ENCODE results near the gene ZFHX2. TPM values are rescaled to one million over a fixed set of nuclear protein-coding genes. Genes with fewer than 3 reads are reported as not detected.

The ZFHX2 gene
- polyA plus RNA-seq, 1 donor from 2014 or later, result 0.26 TPM

DNA sequence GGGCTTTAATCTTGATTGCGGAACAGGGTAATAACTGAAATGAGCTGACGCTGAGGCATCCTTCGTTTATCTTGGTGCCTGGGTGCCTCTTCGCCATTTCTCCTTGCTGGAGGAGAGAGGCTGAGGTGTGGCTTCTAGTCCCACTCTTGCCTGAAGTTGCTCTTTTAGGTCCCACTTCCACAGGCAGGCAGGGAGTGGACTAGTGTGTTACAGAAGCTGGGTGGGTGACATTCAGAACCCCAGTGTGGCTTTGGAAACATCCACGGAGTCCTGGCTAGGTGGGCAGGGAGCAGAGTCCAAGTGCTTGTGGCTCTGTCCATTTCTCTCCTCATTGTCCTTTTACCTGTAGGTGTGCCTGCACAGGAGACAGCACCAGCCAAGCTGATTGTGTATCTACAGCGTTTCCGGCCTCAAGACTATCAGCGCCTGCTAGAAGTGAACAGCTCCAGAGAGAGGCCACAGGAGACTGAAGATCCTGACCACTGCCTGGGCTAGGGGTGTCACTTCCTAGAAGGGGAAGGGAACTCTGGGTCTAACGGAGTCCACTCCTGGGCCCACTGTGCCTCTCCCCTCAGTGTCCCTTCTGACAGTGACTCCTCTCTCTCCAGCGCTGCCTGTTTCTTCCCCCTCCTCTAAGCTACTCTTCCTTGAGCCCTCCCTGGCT, 6.9 kb upstream of the ZFHX2 start:
- Mint-ChIP-seq H3K9me3 (no peaks in the 10 kb centered on the region), H3K4me3 (peak overlapping the region in 2 of 4 donors; percentile 73 to 93), H3K36me3 (no peaks in the 10 kb centered on the region), H3K4me1 (peaks cover 18 to 24% (median 21%) of the 10 kb centered on the region in 3 donors), H3K27ac (peak overlapping the region in 1 of 3 donors; percentile 49), H3K27me3 (no peaks in the 10 kb centered on the region)

DNA sequence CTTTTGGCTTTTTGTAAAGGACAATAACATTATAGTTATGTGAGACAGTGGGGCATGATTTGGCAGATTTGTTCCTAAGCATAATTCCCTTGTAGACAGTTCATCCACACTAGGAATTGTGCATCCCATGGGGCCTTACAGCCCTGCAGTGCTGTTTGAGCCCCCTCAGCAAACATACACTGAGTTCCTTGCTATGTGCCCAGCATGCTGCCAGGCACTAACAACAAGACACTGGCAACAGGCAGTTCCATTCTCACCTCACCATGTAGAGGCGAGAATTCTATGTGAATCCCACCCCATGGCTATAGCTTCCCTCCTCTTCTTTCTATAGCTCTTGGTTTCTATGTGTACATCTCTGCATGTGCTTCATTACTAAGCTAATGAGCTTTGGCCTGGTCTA, 6.4 kb upstream of the ZFHX2 start:
- Mint-ChIP-seq H3K4me1 (peaks cover 17 to 22% (median 20%) of the 10 kb centered on the region in 3 donors), H3K27me3 (no peaks in the 10 kb centered on the region), H3K9me3 (no peaks in the 10 kb centered on the region), H3K36me3 (no peaks in the 10 kb centered on the region), H3K27ac (peak overlapping the region; percentile 79 to 97 (median 91)), H3K4me3 (peak overlapping the region; percentile 44 to 93 (median 77))

- H3K27me3 Mint-ChIP-seq, result no peaks in the 10 kb centered on the region
- peak overlapping the region; percentile 79 to 97 (median 91) for H3K27ac Mint-ChIP-seq
- peaks cover 15 to 19% (median 17%) of the 10 kb centered on the region in 3 donors for H3K4me1 Mint-ChIP-seq
- peak overlapping the region; percentile 44 to 93 (median 70) for H3K4me3 Mint-ChIP-seq
- H3K9me3 Mint-ChIP-seq, result no peaks in the 10 kb centered on the region
- H3K36me3 Mint-ChIP-seq, result no peaks in the 10 kb centered on the region
Observed at GRCh38 chr14:23557521-23557920, 6.0 kb upstream of the ZFHX2 start.

- peaks cover 16 to 21% (median 17%) of the 10 kb centered on the region in 3 donors for H3K4me1 Mint-ChIP-seq
- H3K4me3 Mint-ChIP-seq, result peak overlapping the region; percentile 93 to 98 (median 96)
- peak overlapping the region; percentile 79 to 97 (median 97) for H3K27ac Mint-ChIP-seq
- H3K36me3 Mint-ChIP-seq, result no peaks in the 10 kb centered on the region
- H3K9me3 Mint-ChIP-seq, result no peaks in the 10 kb centered on the region
- no peaks in the 10 kb centered on the region for H3K27me3 Mint-ChIP-seq
Observed at GRCh38 chr14:23556700-23557440, 5.3 kb upstream of the ZFHX2 start.

- H3K9me3 Mint-ChIP-seq, result no peaks in the 10 kb centered on the region
- H3K27ac Mint-ChIP-seq, result peak within 1 kb of the TSS; percentile 79 to 97 (median 97)
- peaks cover 2% of the 10 kb centered on the region for H3K27me3 Mint-ChIP-seq
- H3K36me3 Mint-ChIP-seq, result no peaks in the 10 kb centered on the region
- H3K4me1 Mint-ChIP-seq, result peaks cover 12 to 25% (median 17%) of the 10 kb centered on the region in 3 donors
- H3K4me3 Mint-ChIP-seq, result peak within 1 kb of the TSS; percentile 93 to 98 (median 96)
Observed at GRCh38 chr14:23555882-23556699, 4.5 kb upstream of the ZFHX2 start, which contains the start of gene THTPA. THTPA (plus strand) TSS chr14:23556271; CDS start chr14:23556758, 487 bp downstream.

DNA sequence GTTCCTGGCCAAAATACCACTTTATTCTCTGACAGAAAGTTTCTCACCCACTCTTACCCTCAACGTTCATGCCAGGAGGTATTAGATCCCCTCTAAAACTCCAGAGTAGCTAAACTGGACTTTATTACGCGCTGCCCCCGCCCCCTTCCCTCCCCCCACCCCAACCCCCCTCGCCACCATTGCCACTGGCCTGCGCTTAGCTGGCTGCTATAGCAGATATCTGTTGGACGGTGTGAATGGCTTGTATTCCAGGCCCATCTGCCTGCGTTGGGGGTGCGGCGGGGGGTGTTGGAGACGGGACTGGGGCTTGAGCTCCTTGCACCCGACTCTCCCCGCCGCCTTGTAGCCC, 3.9 kb upstream of the ZFHX2 start:
- Mint-ChIP-seq H3K27me3 (peaks cover 2% of the 10 kb centered on the region), H3K36me3 (no peaks in the 10 kb centered on the region), H3K4me3 (peak overlapping the region; percentile 93 to 98 (median 96))

GRCh38 chr14:23550812-23551265, 726 bp downstream of the ZFHX2 start:
- peaks cover 0 to 8% (median 5%) of the 10 kb centered on the region in 3 donors for H3K4me1 Mint-ChIP-seq
- peak overlapping the region in 1 of 3 donors; percentile 93 for H3K27ac Mint-ChIP-seq
- H3K4me3 Mint-ChIP-seq, result peak overlapping the region in 1 of 4 donors; percentile 95

More for the DNA sequence above, 3.9 kb upstream of the ZFHX2 start:
- Mint-ChIP-seq H3K9me3 (no peaks in the 10 kb centered on the region), H3K4me1 (peaks cover 12 to 25% (median 17%) of the 10 kb centered on the region in 3 donors), H3K27ac (peak overlapping the region; percentile 79 to 97 (median 97))

DNA sequence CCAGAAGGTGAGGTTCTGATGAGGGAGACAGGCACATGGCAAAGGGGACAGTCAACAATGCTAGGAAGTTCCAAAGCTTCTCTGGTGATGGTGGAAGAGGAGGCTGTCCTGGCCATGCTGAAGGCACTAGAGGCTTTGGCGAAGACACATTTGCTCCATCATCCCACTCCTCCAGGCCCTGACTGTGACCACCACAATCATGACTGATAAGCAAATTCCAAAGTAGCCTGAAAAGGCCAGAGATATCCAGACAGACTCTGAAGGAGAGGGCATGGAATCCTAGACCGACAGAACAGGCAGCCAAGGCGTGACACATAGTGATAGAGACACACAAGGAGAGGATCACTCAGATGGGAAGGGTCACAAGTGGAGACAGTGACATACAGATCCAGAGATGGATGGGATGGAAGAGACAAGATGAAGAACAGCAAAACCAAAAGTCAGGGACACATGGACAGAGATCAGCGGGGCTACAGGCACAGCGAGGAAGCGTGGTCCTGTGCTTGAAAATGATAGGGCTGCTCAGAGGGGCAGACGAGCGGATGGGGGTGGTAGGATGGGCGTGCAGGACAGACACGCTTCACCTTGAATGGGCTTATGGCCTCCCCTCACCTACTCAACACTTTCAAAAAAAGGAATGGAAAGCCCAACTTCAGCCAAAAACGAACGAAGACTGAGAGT, 1.3 kb downstream of the ZFHX2 start:
- Mint-ChIP-seq H3K9me3 (no peaks in the 10 kb centered on the region), H3K36me3 (no peaks in the 10 kb centered on the region), H3K4me3 (no peak overlapping the region), H3K4me1 (peaks cover 0 to 7% (median 4%) of the 10 kb centered on the region in 3 donors), H3K27ac (no peak overlapping the region), H3K27me3 (peaks cover 2% of the 10 kb centered on the region)

More at GRCh38 chr14:23550812-23551265, 726 bp downstream of the ZFHX2 start:
- H3K36me3 Mint-ChIP-seq, result no peaks in the 10 kb centered on the region
- peaks cover 2% of the 10 kb centered on the region for H3K27me3 Mint-ChIP-seq
- H3K9me3 Mint-ChIP-seq, result no peaks in the 10 kb centered on the region

DNA sequence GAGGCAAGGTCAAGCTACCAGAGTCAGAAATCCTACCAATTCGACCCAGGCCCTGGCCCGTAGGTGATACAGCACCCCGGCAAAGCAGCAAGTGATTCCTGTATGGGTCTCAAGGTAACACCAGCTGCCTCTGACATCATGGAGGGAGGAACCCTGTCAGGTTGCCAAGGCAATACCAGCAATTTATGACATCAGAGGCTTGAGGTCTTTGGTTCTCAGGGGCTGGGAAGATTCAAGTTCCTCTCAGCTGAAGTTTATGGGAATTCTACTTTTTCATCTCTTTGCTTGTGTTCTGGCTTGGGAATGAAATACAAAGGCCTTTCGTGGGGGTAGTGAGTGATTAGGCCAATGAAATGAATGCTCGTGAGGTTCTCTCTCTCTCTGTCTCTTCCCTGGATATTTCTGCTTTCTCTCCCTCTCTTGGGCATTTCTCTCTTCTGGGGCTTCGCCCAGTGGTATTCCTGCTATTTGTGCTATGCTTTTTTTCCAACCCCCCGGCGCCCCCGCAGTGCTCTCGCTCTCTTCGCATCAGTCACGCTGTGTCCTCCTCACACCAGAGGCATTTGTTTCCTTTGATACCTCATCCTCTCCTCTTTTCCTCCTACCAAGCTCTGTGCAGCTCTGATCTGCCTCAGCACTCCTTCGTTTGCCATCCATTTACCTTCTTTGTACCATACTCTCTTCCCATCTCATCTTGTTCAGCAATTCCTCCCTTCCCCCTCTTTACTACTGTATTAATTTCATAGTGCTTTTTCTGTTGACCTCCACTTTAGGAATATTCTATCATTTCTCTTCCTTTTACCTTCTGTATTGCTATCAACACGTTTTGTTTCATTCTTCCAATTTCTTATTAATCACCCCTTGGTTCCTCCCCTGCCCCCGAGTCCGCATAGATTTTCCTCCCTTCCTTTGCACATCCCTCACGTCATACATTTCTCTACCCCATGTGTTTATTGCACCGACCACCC, 2.9 kb downstream of the ZFHX2 start:
- peaks cover 0 to 6% (median 3%) of the 10 kb centered on the region in 3 donors for H3K4me1 Mint-ChIP-seq
- H3K4me3 Mint-ChIP-seq, result no peak overlapping the region
- H3K36me3 Mint-ChIP-seq, result no peaks in the 10 kb centered on the region
- H3K9me3 Mint-ChIP-seq, result no peaks in the 10 kb centered on the region
- no peak overlapping the region for H3K27ac Mint-ChIP-seq
- H3K27me3 Mint-ChIP-seq, result peaks cover 2% of the 10 kb centered on the region

DNA sequence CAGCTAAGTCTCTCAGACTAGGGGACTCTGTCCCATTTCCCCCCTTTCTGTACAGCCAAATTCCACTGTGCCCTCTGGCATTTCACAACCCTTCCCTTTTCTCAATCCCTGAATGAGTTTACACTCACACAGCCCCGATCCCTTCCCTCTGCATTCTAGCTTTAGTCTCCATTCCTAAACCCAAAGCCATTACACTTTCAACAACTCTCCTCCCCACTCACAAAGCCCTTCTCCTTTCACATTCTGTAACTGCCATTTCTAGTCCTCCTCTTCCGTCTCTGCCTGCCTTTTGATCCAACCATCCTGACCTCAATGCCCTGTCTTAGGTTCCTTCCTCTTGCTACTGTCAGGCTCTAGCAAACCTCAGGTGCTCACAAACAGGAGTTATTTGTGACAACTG, 3.6 kb downstream of the ZFHX2 start:
- H3K9me3 Mint-ChIP-seq, result no peaks in the 10 kb centered on the region
- peaks cover 2% of the 10 kb centered on the region for H3K27me3 Mint-ChIP-seq
- H3K4me1 Mint-ChIP-seq, result peaks cover 0 to 6% (median 3%) of the 10 kb centered on the region in 3 donors
- H3K36me3 Mint-ChIP-seq, result no peaks in the 10 kb centered on the region
- H3K27ac Mint-ChIP-seq, result no peak overlapping the region
- H3K4me3 Mint-ChIP-seq, result no peak overlapping the region

GRCh38 chr14:23546450-23547035, 5.0 kb downstream of the ZFHX2 start:
- H3K9me3 Mint-ChIP-seq, result no peaks in the 10 kb centered on the region
- H3K4me3 Mint-ChIP-seq, result no peak overlapping the region
- H3K36me3 Mint-ChIP-seq, result no peaks in the 10 kb centered on the region
- H3K27ac Mint-ChIP-seq, result no peak overlapping the region
- H3K4me1 Mint-ChIP-seq, result peaks cover 0 to 3% (median 0%) of the 10 kb centered on the region in 3 donors
- peaks cover 2% of the 10 kb centered on the region for H3K27me3 Mint-ChIP-seq

DNA sequence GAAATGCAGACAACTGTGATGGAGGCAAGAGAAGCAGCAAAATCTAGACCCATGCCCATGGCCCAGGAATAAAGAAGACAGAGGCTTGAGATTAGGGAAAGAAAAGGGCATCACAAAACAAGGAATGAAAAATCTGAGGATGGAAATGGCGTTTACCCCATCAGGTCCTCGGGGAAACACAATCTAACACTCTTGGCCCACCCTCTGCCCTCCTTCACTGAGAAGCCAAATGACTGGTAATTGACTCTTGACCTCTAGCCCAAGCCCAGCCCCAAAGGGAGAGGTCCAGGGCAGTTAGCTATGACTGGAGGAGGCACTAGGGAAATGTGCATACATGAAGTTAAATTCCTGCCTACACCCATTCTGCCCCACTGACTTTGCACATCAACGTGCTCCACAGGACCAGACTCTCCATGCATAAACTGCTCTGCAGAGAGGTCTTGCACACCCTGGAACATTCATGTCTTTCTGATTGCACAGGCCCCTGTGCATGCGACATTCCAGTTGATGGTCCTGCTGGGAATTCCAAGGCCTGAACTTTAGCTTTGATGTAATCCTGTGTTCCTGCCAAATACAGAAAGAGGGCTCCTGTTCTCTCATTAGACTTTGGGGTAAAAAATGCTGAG, 5.7 kb downstream of the ZFHX2 start:
- no peaks in the 10 kb centered on the region for H3K36me3 Mint-ChIP-seq

More for the DNA sequence above, 5.7 kb downstream of the ZFHX2 start:
- H3K27me3 Mint-ChIP-seq, result no peaks in the 10 kb centered on the region
- H3K4me3 Mint-ChIP-seq, result no peak overlapping the region
- H3K4me1 Mint-ChIP-seq, result no peaks in the 10 kb centered on the region
- H3K9me3 Mint-ChIP-seq, result no peaks in the 10 kb centered on the region
- no peak overlapping the region for H3K27ac Mint-ChIP-seq

Data from IgD-negative memory B cell (primary cell).